WTC11 (cell line): ENCODE data around the gene CYP21A2. TPM values are rescaled to one million over a fixed set of nuclear protein-coding genes. Genes with fewer than 3 reads are reported as not detected.
A peak's percentile ranks its signal among the peaks of the same experiment; 100 is the strongest.
"Not testable (repeated sequence)": the region's sequence is repeated elsewhere in the genome, so short reads cannot be mapped to it uniquely, and the experiment has no call there.

Experiments
- ATAC-seq: fragments of 200-7000 bp; cut with Tn5 transposase; 2 replicates; pipeline ENCODE4 v1.10.0; 2021; ENCODE audit warnings: mild to moderate bottlenecking, moderate library complexity
- Bru-seq: library from RNA; stranded (reverse); fragments of 400-500 nt; gene quantifications from one replicate; lab custom pipeline; 2021; lab: Mats Ljungman, UMichigan
- CTCF ChIA-PET: fragments of 300-600 bp; sonication (Branson Sonifier 250); formaldehyde crosslinking; loops from one replicate; lab custom pipeline; 2021; ENCODE audit warnings: antibody characterized with exemption; lab: Charles Lee
- POLR2A ChIA-PET: fragments of 350-600 bp; sonication (Branson Sonifier 250); formaldehyde crosslinking; loops from one replicate; lab custom pipeline; 2021; ENCODE audit warnings: antibody characterized with exemption; lab: Charles Lee
- DNase-seq: peaks from one replicate; pipeline ENCODE4 v3.0.0; 2021; ENCODE audit warnings: low spot score
- H3K27ac Mint-ChIP-seq: 2 replicates; pipeline ENCODE4 v1.8.0; 2021; ENCODE audit warnings: mixed read lengths
- H3K27me3 Mint-ChIP-seq: 2 replicates; pipeline ENCODE4 v1.8.0; 2021; ENCODE audit warnings: low read depth, mild to moderate bottlenecking, moderate library complexity, mixed read lengths
- H3K36me3 Mint-ChIP-seq: 2 replicates; pipeline ENCODE4 v1.8.0; 2021; ENCODE audit warnings: mixed read lengths
- H3K4me1 Mint-ChIP-seq: 2 replicates; pipeline ENCODE4 v1.8.0; 2022; ENCODE audit warnings: mixed read lengths
- H3K4me3 Mint-ChIP-seq: 2 replicates; pipeline ENCODE4 v1.8.0; 2021; ENCODE audit warnings: mild to moderate bottlenecking, moderate library complexity, mixed read lengths
- H3K9me3 Mint-ChIP-seq: 2 replicates; pipeline ENCODE4 v1.8.0; 2021; ENCODE audit warnings: mixed read lengths
- long read RNA-seq, 3 experiments: library from RNA in 1 of 3; library from capped mRNA in 1 of 3; library from polyadenylated mRNA in 1 of 3; unstranded in 2 of 3; stranded (forward) in 1 of 3; transcript quantifications; one replicate each; pipeline ENCODE4 v2.0.0, GENCODE V29; 2021
- total RNA-seq: library from RNA; stranded (reverse); gene quantifications from 3 replicates; pipeline ENCODE4 v1.2.3, GENCODE V29; 2021

Gene CYP21A2
- total RNA-seq (1.2 to 1.5 TPM (median 1.4 TPM) in 3 replicates), Bru-seq, nascent RNA (percentile 10 among the genes with signal in this experiment)
- long read RNA-seq, experiment 1, result 0 reads
- long read RNA-seq, experiment 2, result 0 reads
- long read RNA-seq, experiment 3, result 0 reads

DNA sequence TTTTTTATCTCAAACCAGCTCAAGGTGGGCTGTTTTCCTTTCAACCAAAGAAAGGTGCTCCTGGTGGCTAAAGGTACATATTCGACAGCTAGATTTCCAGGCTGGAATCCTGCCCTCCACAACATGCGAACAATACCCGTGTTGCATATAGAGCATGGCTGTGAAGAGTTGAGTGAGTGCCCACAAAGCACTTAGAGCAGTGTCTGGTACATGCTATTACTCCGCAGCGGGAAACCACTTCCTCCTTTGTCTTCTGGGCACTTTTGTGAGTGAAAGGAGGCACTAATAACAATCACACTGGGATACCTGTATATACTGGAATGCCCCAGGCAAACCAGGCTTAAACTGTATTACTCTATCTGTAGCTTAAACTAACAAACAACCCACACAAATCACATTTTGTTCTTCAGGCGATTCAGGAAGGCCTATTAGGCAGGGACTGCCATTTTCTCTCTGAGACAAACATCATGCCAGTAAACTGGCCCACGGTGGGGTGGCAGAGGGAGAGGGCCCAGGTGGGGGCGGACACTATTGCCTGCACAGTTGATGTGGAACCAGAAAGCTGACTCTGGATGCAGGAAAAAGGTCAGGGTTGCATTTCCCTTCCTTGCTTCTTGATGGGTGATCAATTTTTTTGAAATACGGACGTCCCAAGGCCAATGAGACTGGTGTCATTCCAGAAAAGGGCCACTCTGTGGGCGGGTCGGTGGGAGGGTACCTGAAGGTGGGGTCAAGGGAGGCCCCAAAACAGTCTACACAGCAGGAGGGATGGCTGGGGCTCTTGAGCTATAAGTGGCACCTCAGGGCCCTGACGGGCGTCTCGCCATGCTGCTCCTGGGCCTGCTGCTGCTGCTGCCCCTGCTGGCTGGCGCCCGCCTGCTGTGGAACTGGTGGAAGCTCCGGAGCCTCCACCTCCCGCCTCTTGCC is at the start of gene CYP21A2:
CYP21A2 (plus strand) TSS at position 818 of the 927 bp plus-strand sequence; CDS start at position 826, 8 bp downstream.
- H3K9me3 Mint-ChIP-seq, H3K27ac Mint-ChIP-seq, ATAC-seq, POLR2A ChIA-PET, H3K27me3 Mint-ChIP-seq, CTCF ChIA-PET, H3K4me1 Mint-ChIP-seq, H3K4me3 Mint-ChIP-seq, H3K36me3 Mint-ChIP-seq, DNase-seq: not testable (repeated sequence)

DNA sequence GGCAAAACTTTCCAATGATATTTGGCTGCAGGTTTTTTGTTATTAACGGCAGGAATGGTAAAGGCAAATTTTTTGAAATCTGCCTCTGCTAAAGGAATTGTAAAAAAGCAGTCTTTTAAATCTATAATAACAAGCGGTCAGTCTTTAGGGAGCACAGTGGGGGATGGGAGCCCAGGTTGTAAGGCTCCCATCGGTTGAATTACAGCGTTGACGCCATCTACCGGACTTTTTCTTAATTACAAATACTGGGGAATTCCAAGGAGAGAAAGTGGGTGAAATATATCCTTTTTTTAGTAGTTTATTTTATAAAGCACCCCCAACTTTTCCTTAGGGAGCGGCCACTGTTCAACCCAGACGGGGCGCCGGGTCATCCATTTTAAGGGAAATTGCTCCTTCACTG is 48.9 kb upstream of the CYP21A2 start:
- H3K36me3 Mint-ChIP-seq, H3K27me3 Mint-ChIP-seq, H3K4me1 Mint-ChIP-seq, CTCF ChIA-PET, H3K9me3 Mint-ChIP-seq, POLR2A ChIA-PET, H3K4me3 Mint-ChIP-seq, DNase-seq, H3K27ac Mint-ChIP-seq: not testable (repeated sequence)
- peak; percentile 78 for ATAC-seq

- H3K27me3 Mint-ChIP-seq, H3K4me1 Mint-ChIP-seq, DNase-seq, H3K27ac Mint-ChIP-seq, H3K9me3 Mint-ChIP-seq, POLR2A ChIA-PET, H3K4me3 Mint-ChIP-seq, H3K36me3 Mint-ChIP-seq, CTCF ChIA-PET, ATAC-seq: not testable (repeated sequence)
These were observed 43.8 kb upstream of the CYP21A2 start for GRCh38 chr6:31994421-31994820.

DNA sequence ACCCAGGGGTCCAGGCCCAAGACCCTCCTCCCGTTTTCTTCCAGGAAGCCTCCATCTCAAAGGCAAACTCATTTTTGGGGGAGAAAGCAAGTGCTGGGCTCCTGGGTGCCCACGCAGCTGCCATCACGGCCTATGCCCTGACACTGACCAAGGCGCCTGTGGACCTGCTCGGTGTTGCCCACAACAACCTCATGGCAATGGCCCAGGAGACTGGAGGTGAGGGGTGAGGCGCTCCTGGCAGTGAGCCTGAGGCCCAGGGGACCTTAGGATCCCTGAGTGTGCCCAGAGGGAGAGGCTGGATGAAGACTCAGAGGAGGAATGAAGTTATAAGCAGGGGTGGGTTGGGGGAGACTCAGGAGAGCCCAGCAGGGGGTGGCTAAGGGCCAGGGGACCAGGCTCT is 41.8 kb upstream of the CYP21A2 start:
- DNase-seq, H3K27ac Mint-ChIP-seq, H3K36me3 Mint-ChIP-seq, H3K4me3 Mint-ChIP-seq, H3K4me1 Mint-ChIP-seq, H3K9me3 Mint-ChIP-seq, ATAC-seq, POLR2A ChIA-PET, H3K27me3 Mint-ChIP-seq, CTCF ChIA-PET: not testable (repeated sequence)

- H3K27me3 Mint-ChIP-seq, POLR2A ChIA-PET, ATAC-seq, H3K27ac Mint-ChIP-seq, H3K9me3 Mint-ChIP-seq, H3K4me1 Mint-ChIP-seq, H3K4me3 Mint-ChIP-seq, CTCF ChIA-PET, H3K36me3 Mint-ChIP-seq, DNase-seq: not testable (repeated sequence)
These were observed 35.5 kb upstream of the CYP21A2 start for GRCh38 chr6:32002546-32003268.

DNA sequence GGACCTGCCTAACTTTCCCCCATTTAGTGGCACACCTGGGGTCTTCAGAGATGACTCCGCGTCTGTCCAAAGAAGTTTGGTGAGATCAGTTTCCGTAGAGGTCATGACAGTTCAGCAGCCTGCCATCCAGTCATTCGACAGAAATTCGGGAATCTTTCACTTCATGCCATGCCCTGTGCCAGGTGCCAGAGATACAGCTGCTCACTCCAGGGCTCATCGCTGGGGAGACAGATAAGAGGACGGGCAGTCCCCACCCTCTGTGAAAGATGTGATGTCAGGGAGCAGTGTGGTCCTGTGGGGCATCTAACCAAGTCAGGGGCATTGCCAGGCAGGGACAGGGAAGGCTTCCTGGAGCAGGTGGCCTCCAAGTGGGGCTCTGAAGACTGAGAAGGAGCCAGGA is 34.9 kb upstream of the CYP21A2 start:
- H3K27ac Mint-ChIP-seq, H3K4me3 Mint-ChIP-seq, H3K27me3 Mint-ChIP-seq, POLR2A ChIA-PET, H3K36me3 Mint-ChIP-seq, H3K4me1 Mint-ChIP-seq, CTCF ChIA-PET, ATAC-seq, H3K9me3 Mint-ChIP-seq, DNase-seq: not testable (repeated sequence)

- H3K27me3 Mint-ChIP-seq, H3K4me3 Mint-ChIP-seq, H3K36me3 Mint-ChIP-seq, ATAC-seq, DNase-seq, POLR2A ChIA-PET, H3K27ac Mint-ChIP-seq, CTCF ChIA-PET, H3K4me1 Mint-ChIP-seq, H3K9me3 Mint-ChIP-seq: not testable (repeated sequence)
These were observed 33.8 kb upstream of the CYP21A2 start for GRCh38 chr6:32004393-32004792.

GRCh38 chr6:32004864-32005537 is 33.2 kb upstream of the CYP21A2 start:
- H3K4me1 Mint-ChIP-seq, H3K27me3 Mint-ChIP-seq, H3K9me3 Mint-ChIP-seq, H3K4me3 Mint-ChIP-seq, H3K36me3 Mint-ChIP-seq, ATAC-seq, POLR2A ChIA-PET, H3K27ac Mint-ChIP-seq, CTCF ChIA-PET, DNase-seq: not testable (repeated sequence)

GRCh38 chr6:32005538-32005880 is 32.7 kb upstream of the CYP21A2 start:
- not testable (repeated sequence) for DNase-seq

DNA sequence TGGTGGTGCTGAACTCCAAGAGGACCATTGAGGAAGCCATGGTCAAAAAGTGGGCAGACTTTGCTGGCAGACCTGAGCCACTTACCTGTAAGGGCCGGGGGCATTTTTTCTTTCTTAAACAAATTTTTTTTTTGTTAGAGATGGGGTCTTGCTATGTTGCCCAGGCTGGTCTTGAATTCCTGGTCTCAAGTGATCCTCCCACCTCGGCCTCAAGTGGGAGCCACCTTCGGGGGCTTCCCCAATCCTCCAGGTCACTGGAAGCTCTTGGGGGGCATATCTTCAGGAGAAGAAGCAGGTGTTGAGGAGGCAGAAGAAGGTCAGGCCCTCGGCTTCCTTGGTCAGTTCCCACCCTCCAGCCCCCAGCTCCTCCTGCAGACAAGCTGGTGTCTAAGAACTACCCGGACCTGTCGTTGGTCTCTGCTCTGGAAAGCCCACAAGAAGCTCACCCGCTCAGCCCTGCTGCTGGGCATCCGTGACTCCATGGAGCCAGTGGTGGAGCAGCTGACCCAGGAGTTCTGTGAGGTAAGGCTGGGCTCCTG is 32.2 kb upstream of the CYP21A2 start:
- ATAC-seq, H3K9me3 Mint-ChIP-seq, H3K4me1 Mint-ChIP-seq, POLR2A ChIA-PET, H3K27me3 Mint-ChIP-seq, H3K4me3 Mint-ChIP-seq, H3K36me3 Mint-ChIP-seq, H3K27ac Mint-ChIP-seq, CTCF ChIA-PET, DNase-seq: not testable (repeated sequence)

More at GRCh38 chr6:32005538-32005880, 32.7 kb upstream of the CYP21A2 start:
- POLR2A ChIA-PET, CTCF ChIA-PET, H3K9me3 Mint-ChIP-seq, H3K27me3 Mint-ChIP-seq, H3K36me3 Mint-ChIP-seq, H3K4me3 Mint-ChIP-seq, H3K27ac Mint-ChIP-seq, H3K4me1 Mint-ChIP-seq, ATAC-seq: not testable (repeated sequence)

- H3K36me3 Mint-ChIP-seq, H3K27me3 Mint-ChIP-seq, H3K27ac Mint-ChIP-seq, POLR2A ChIA-PET, ATAC-seq, CTCF ChIA-PET, H3K4me1 Mint-ChIP-seq, DNase-seq, H3K9me3 Mint-ChIP-seq, H3K4me3 Mint-ChIP-seq: not testable (repeated sequence)
These were observed 31.1 kb upstream of the CYP21A2 start for GRCh38 chr6:32007086-32007485.
